ENCODE results near the gene NPAT.

Gene NPAT

GRCh38 chr11:108224911-108225786, 2.7 kb upstream of the NPAT start:
- no peak for TF ChIP-seq CTCF (IDR thresholded peaks at IDR 0.05)

DNA sequence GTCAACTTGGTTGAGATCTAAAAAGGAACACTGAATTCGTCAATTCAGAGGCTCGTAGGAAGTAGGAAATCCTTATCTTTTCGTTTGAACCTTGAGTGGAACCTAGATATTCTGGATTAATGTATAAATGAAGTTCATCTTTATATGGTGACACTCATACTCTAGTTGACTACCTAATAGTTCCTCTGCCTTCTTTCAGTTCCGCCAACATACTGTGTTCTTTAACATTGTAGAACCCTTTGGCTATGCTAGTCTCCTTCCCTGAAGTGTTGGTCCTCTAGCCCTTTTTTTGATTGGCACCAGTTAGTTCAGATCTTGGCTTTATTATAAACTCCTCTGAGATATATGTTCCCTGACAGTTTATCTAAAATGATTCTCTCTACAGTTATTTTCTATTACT, 1.9 kb upstream of the NPAT start:
- TF ChIP-seq CTCF (IDR thresholded peaks at IDR 0.05): no peak

DNA sequence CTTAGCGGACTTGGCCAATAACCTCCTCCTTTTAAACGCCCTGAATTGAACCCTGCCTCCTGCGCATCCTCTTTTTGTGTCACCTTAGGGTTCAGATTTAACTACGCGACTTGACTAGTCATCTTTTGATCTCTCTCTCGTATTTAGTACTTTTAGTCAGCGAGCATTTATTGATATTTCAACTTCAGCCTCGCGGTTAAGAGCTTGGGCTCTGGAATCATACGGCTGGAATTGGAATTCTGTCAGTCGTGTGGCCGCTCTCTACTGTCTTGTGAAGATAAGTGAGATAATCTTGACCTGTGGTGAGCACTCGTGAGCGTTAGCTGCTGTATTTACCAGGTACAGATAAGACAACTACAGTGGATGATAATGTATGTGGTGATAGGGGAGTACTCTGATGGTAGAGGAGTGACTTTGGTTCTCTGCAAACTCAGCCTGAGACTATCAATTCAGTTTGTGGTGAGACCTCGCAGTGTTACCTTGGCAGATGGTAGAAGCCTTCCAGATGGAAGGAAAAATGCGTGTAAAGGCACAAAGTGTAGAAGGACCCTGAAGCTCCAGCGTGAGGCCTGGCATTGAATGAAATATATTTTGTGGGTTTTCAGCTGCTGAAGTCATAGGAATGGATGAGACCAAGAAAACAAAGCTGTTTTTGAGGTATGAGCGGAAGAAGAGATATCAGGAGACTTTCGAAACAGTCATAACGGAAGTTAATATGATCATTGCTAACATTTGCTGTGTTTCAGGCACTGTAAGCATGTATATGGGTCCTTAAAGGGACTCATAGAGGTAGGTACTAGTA, 1.1 kb upstream of the NPAT start:
- no peak for TF ChIP-seq CTCF (IDR thresholded peaks at IDR 0.05)

DNA sequence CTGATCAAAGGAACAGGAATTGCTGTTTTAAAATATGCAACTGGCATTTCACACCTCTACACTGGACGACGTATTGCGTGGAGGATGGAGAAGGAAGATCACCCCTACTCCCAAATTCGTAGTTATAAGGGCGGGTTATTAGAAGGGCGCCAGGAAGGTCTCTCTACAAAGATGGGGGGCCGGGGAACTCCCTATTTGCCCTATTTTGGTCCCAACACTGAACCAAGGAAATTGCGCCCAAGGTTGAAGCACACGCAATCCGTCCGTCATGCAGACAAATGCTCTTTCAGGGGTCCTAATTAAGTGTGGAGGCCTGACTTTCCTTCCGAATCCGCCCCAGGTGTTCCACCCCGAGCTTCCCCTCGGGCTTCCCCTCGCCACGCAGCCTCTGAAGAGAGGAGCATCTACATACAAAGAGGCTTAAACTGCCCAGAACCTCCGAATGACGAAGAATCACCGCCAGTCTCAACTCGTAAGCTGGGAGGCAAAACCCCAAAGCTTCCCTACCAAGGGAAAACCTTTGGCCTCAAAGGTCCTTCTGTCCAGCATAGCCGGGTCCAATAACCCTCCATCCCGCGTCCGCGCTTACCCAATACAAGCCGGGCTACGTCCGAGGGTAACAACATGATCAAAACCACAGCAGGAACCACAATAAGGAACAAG, 396 bp downstream of the NPAT start:
- TF ChIP-seq CTCF (IDR thresholded peaks at IDR 0.05): no peak

DNA sequence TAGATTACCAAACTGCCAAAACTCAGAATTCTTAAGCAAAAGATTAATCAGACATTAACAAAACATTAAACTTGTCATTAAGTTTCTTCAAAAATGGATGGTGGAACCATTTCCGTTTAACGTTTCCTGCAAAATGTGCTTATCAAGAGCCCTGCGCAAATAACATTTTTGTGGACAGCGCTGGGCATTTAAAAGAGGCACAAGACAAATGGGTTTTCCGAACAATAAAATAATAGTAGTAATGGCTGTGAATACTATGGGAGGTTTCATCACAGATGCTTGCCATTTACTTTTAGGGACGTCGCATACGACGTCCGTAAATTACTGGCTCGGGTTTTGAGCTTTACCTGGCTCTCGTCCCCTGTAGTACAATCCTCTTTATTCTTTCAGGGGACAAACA, 1.1 kb downstream of the NPAT start:
- no peak for TF ChIP-seq CTCF (IDR thresholded peaks at IDR 0.05)

- TF ChIP-seq CTCF (IDR thresholded peaks at IDR 0.05): no peak; the same call in 1 of the 2 replicates
These were observed 1.6 kb downstream of the NPAT start for GRCh38 chr11:108220721-108221336.

Data from LNCAP (cell line).